HG03095 (cell line): ENCODE data around the gene ZNF511.

Experiments used
- ATAC-seq: cut with Tn5 transposase; IDR thresholded peaks from one replicate; pipeline ENCODE4 v1.9.1; 2021; ENCODE audit warnings: moderate library complexity; ENCODE audit not compliant: unreplicated experiment

The ZNF511 gene

DNA sequence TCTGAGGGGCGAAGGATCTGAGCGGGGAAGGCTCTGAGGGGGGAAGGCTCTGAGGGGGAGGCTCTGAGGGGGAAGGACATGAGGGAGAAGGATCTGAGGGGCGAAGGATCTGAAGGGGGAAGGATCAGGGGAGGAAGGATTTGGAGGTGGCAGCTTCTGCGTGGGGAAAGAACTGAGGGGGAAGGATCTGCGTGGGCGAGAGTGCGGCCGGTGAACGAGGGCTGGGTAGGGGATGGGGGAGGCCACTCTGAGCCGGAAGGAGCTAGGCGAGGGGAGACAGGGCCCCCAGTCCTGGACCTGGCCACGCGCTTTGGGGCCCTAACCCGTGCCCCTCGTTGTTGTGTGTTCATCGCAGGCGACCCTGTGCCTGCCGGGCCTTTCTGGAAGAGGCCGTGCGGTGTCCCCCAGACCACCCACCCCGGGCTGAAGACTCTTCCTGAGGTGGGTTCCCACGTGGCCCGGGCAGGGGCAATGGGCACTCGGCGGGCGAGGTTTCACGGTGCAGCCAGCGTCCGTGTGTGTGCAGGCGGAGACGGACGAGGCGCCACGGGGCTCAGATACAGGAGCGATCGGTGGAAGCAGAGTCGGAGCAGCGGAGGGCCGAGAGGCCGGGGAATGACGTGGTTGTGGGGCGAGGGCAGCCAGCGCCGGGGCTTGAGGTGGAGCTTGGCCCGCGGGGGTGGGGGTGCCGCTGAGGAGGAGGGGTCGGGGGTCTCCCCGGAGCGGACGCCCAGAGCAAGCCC lies 26.0 kb downstream of the ZNF511 start:
- ATAC-seq, result no peak

DNA sequence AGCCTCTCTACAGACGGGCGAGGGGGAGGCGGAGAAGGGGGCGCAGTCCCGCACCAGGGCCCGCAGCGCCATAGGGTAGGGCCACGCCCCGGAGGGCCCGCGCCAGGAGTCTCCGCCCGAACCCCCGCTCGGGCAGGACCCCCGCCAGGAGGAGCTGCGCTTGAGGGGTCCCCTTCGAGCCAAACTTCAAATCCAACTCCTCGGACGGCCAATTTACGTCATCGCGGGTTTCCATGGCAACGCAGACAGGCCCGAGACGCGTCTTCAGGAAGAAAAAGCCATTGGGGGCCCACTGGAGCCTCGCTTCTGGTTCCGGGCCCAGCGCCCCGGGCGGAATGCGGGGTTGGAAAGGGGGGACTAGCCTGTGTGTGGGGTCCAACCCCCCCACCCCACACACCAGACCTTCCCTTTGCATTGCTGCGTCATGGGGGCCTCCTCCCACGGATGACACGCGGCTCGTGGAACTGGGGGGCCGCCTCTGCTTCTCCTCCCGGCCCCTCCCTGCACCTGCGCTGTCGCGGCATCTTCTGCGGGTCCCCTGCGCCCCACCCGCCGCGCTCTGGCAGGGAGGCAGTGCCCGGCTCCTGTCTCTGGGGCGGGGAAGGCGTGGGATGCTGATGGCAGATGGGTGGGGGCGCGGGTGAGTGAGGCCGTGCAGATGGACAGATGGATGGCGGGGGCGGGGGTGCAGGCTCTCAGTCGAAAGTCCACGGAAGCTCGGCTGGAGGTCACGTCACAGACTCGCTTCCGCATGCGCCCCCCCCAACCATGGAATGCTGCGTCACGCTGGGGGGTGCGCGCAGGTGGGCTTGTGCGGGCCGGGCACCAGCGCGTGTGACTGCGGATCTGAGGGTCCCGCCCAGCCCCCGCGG lies 26.8 kb downstream of the ZNF511 start:
- no peak for ATAC-seq

DNA sequence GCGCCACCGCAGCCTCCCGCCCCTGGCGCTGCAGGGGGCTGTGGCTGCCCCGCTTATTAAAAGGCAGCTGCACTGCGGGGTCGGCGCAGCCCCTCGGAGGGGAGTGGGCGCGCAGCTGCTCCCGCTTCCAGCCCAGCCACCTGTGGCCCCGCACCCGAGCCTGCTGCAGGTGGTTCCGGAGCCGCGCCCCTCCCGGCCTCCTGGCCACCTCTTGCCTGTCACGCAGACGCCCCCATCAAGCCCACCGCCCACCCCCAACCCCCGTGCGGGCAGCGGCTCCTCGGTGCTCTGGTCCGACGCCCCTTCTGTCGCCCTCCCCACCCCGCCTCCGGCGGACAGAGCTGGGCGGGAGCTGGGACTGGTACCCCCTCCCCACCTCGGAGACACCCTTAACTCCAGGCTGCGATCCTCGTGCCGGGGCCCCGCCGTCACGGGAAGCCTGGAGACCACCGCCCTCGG lies 27.4 kb downstream of the ZNF511 start:
- no peak for ATAC-seq

DNA sequence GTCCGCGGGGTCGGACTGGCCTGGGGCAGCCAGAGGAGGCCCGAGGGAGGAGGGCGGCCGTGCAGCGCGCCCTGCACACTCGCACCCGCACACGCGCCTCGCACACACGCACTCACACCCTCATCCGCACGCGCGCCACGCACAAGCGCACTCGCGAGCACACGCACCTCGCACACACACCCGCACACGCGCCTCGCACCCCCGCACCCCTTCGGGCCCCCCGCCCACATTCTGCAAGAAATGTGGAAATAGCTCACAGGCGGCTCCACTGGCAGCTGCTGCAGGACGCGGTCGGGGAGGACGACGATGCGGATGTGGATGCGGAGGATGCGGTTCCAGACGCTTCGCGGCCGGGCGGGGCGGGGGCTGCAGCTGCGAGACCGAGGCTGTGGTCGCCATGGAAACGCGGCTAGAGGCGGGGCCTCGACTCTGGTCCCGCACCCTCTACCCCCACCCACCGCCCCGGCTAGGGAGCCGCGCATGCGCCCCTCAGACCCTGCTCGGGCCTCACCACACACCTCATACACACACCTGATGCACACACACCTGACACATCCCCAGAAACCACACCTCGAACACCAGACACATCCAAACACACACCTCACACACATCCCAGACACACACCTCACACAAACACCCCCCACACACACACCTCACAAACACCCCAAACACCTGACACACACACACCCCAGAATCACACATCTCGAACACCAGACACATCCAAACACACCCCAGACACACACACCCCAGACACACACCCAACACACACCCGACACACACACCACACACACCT lies 28.1 kb downstream of the ZNF511 start, which contains the start of gene CALY:
CALY (minus strand) TSS at position 320 of the 793 bp plus-strand sequence. CDS start 7,907 bp downstream, outside the sequence.
- ATAC-seq, result no peak

DNA sequence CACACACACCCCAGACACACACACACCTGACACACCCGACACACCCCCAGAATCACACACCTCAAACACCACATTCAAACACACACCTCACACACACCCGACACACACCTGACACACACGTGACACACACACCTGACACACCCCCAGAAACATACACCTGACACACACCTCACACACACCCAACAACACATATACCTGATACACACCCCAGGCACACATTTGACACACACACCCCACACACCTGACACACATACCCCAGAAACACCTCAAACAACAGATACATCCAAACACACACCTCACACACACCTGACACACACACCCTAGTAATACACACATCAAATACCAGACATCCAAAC lies 28.6 kb downstream of the ZNF511 start:
- ATAC-seq, result no peak

DNA sequence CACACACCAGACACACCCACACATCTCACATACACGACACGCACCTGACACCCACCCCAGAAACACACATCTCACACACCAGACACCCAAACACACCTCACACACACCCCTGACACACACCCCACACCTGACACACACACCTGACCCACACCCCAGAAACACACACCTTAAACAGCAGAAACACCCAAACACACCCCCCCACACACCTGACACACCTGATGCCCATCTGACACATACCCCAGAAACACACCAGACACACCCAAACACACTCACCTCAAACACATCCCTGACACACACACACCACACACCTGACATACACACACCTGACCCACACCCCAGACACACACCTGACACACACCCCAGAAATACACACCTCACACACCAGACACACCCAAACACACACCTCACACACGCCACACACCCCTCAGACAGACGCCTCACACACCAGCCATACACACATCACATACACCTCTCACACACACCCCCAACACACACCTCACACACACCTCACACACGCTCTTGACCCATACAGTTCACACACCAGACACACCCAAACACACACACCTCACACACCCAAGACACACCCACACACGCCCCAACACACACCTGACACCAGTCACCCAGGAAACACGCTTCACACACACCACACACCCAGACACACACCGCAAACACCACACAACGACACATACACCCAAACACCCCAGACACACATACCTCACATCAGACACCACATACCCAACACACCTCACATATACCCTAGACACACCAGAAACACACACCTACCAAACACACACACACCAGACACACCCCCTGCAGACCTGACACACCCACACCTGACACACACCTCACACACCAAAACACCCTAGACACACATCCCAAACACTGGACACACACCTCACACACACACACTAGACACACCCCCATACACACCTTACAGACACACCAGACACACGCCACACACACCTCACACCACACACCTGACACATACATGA lies 29.7 kb downstream of the ZNF511 start:
- no peak for ATAC-seq

DNA sequence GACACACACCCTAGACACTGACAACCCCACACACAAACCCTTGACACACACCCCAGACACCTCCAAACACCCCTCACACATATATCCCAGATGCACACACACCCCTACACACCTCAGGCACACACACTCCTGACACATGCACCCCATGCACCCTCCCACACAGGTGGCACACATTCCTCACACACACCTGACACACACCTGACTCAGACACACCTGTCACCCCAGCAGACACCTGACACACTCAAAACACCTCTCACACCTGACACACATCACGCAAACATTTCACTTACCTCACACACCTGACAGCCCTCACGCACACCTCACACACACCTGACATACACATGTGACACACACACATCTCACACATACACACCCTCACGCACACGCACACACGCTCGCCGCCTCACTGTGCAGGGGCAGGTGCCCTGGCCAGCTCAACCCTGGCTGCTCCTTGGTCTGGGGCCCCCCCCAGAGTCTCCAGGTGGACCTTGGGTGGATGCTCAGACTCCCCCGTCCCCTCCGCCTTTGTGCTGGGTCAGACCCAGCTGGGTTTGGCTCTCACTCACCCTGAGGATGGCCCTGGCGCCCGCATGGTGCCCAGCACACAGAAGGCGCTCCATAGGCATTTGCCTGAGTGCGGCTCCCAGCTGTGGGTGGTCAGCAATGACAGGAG lies 31.1 kb downstream of the ZNF511 start:
- ATAC-seq, result no peak

DNA sequence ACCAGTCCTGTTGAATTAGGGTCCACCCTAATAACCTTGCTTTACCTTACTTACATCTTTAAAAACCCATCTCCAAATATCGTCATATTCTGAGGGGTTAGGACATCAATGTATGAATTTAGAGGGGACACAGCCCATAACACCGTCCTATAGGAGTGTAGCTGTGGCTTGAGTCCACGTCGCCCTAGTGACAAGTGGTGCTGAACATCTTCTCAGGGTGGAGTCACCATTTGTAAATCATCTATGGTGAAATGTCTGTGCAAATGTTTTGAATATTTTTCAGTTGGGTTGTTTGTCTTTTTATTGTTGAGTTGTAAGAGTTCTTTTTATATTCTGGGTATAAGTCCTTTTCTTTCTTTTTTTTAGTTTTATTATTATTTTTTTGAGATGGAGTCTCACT lies 33.3 kb downstream of the ZNF511 start:
- no peak for ATAC-seq

DNA sequence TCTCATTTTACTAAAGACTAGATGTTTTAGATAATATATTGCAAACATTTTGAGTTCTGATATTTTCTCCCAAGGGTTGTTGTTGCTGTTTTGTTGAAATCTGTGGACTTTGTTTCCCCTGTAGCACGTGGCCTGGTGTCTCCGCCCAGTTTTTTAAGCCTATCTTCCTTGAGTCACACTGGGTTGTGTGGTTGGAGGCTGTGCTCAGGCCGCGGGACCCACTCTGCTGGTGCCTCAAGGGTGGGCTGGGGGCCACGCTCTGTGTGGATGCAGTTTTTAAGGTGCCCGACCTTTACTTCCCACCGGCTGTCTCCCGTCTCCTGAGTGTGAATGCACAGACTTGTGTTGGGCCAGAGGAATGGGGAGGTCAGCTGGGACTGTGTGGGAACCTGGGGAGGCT lies 34.2 kb downstream of the ZNF511 start:
- no peak for ATAC-seq

DNA sequence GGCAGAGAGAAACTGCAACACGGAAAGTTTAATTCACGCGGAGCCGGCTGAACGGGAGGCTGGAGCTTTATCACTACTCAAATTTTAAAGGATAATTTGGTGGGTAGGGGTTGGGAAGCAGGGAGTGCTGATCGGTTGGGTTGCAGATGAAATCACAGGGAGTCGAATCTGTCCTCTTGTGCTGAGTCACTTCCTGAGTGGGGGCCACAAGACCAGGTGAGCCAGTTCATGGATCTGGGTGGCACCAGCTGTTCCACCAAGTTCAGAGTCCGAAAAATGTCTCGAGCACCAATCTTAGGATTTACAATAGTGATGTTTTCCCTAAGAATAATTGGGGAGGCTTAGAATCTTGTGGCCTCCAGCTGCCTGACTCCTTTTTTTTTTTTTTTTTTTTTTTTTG lies 34.8 kb downstream of the ZNF511 start:
- ATAC-seq, result no peak

DNA sequence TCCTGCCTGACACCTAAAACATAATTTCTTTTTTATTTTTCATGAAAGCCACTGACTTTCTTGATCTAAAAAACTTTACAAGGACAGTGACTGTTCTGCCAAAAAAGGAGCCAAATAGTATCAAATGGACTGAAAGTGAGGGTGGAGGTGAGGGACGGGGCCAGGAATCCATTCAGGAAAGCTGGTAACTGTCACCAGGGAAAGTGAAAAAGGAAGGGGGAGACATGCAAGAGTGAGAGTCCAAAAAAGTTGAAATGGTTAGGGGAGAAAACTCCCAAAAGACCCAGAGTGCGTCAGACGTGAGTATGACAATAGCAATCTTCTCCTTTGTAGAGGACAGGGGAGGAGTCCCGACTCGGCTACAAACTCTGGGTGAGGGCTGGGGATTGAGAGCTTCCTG lies 35.5 kb downstream of the ZNF511 start:
- no peak for ATAC-seq

DNA sequence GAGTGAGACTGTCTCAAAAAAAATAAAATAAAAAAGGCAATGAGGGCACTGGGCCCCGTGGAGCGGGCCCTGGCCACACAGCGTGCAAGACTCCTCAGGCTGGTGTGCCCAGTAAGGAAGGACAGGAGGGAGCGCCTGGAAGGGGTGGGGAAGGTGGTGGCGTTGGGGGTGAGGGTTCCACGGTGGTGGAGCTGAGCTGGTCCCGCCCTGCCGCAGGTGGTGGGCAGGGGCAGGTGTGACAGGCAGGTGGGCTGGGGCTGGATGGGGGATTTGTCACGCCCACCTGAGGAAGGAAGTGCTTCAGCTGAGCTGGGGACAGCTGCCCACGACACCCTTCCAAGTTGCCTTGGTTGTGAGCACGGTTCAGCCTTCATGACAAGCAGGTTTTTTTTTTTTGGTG lies 37.7 kb downstream of the ZNF511 start:
- ATAC-seq, result no peak

DNA sequence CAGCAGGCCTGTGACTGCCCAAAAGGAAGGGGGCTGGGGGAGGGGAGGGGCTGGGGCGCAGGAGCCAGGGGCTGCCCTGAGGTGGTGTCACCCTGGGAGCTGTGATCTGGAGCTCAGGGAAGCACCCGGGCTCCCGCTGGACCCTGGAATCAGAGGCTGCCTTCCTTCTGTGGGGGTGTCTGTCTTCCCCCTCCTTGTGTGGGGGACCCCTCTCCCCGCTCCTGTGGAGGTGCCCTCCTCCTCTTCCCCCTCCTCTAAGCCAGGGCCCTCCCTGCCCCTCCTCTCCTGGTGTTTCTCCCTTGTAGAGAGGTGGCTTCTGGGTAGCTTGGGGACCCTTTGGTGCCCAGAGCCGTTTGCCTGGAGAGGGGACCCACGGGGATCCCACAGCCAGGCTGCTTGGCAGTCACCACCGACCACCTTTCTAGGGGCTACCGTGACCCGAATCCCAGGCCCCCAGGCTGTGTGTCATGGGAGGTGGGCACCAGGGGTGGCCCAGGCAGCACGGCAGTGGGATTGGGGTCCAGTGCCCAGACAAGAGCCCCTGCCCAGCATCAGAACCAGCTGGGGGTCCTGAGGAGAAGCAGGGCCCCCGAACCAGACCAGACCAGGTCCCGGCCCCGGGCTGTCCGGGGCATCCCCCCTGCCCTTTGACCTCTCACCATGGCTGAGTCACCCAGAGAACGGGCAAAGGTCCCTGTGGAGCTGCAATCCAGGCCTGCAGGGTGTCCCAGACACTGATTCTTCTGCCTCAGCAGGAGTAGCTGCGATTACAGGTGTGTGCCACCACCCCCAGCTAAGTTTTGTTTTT lies 39.2 kb downstream of the ZNF511 start:
- no peak for ATAC-seq

DNA sequence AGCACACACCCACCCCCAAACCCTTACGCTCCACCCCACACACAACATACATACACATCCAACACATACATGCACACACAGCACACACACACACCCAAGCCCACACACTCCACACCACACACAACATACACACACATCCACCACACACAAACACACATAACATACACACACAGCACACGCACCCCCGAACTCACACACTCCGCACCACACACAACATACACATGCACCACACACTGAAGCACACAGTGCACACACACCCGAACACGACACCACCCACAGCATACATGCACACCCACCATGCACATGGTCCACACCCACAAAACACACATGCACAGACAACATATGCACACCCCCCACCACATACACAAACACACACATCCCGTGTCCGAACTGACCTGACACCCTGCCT lies 40.5 kb downstream of the ZNF511 start:
- no peak for ATAC-seq

DNA sequence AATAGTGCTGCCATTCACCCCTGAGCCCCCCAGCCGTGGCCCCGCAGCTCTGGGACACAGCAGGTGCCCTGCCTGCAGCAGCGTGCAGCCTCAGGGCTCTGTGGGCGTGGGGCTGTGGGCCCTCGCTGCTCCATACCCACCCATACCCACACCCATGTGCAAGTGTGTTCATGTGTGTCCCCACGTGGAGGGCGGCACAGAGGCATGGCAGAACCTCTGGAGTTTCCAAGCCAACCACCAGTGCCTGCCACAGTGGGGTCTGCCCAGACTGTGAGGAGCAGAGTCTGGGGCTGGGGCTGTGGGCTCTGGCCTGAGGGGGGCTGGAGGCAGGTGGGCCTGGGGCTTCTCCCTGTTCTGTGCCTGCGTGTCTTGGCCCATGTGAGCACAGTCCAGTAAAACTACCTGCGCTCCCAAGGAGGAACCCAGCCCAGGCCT lies 40.9 kb downstream of the ZNF511 start:
- ATAC-seq, result no peak

DNA sequence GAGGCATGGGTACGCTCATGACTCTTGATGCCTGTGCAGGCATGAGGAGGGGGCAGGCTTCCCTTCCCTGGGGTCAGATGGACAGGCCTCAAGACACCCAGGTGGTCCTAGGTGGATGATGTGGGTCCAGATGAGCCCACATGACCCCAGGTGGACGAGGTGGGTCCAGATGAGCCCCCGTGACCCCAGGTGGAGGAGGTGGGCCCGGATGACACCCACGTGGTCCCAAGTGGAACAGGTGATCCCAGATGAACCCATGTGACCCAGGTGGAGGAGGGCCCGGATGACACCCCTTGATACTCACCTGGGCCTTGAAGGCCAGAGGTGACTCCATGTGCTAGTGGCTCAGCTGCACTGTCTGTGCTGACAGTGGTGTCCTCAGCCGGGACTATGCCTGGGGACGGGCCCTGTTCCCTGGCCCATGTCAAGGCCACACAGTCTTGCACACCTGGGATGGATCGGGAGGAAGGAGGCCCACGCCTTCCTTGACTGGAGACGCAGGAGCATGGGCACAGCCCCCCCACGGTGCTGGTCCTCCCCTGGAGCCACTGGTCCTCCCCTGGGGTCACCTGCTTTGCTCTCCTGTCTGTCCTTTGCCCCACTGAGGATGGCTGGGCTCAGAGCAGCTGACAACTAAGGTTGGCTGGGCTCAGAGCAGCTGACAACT lies 41.7 kb downstream of the ZNF511 start:
- no peak for ATAC-seq

DNA sequence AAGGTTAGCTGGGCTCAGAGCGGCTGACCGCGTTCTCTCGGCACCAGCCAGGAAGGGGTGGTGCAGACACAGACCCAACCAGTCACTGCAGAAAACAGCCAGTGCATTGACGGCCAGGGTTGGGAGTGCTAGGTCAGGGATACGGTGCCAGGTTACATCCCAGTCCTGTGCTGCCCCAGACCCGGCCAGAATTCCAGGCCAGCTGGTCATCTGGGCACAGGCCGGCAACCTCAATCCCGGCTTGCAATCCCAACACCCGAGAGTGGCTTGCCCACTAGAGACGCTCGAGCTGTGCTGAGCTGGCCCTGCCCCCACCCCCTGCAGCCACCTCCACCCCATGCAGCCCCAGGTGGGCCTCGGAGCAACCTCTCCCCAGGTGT lies 42.2 kb downstream of the ZNF511 start:
- no peak for ATAC-seq
